Measurements from ENCODE around the gene TPD52L2.
"Not testable (repeated sequence)": the region's sequence is repeated elsewhere in the genome, so short reads cannot be mapped to it uniquely, and the experiment has no call there.

The TPD52L2 gene

GRCh38 chr20:63897978-63898561 is 33.0 kb downstream of the TPD52L2 start:
- no peak for DNase-seq

DNA sequence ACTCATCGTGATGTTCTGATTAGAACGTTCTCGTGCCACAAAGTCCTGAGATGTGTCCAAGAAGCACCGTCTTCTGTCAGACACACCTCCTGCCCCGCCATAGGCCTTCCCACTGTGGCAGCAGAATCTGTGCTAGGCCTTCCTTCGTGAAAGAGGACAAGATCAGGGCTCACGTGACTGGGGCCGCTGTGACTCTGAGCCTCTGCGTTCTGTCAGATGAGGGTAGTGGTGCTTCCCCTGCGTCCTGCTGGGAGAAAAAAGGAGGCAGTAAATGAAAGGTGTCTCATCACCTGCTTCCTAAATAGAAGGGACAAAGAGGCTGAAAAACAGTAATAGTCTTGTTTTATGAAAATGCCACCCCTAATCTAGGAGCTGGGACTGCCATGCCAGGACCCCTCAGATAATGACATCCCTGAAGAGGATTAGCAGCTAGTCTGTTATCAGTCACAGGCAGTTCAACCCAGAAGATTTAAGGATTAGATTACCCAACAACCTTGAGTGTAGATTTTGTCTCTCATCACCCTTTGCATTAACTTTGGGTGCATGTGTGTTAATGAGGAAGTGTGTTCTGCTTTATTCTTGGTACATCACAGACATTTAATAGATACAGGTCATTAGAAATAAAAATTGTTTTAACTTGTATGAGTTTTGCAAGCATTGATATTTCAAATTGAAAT is 34.0 kb downstream of the TPD52L2 start:
- peak; percentile 28 for DNase-seq

GRCh38 chr20:63900413-63900812 is 35.3 kb downstream of the TPD52L2 start:
- DNase-seq, result no peak

DNA sequence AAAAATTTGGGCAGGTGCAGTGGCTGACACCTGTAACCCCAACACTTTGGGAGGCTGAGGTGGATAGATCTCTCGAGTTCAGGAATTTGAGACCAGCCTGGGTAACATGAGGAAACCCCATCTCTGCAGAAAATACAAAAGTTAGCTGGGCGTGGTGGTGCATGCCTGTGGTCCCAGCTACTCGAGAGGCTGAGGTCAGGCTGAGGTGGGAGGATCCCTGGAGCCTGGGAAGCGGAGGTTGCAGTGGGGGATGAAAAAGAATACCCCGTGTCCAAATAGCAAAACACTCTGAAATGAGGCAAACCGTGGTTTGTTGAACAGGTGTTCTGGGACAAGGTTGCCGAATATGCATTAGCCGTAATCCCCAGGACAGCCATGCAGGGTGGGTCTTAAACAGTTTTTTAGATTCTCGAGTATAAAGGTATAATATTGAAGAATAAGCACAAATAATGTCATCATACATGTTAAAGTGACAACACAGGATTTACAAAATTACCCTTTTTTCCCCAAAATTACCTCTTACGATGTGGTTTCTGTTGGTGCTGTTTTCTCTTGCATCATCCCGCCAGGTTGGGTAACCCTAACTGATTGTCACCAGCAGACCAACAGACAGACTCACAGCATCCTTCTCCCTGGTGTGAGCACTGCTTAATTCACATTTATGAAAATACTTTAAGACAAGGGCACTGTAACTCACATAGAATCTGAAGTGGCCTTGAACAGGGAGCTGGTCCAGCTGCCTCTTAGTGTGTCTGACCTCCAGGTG is 38.9 kb downstream of the TPD52L2 start:
- no peak for DNase-seq

- DNase-seq, result no peak
These were observed 43.1 kb downstream of the TPD52L2 start for GRCh38 chr20:63908008-63908682.

- peak; percentile 29 for DNase-seq
These were observed 46.1 kb downstream of the TPD52L2 start for GRCh38 chr20:63911176-63911575.

- DNase-seq, result no peak
These were observed 48.7 kb downstream of the TPD52L2 start for GRCh38 chr20:63913768-63914167.

DNA sequence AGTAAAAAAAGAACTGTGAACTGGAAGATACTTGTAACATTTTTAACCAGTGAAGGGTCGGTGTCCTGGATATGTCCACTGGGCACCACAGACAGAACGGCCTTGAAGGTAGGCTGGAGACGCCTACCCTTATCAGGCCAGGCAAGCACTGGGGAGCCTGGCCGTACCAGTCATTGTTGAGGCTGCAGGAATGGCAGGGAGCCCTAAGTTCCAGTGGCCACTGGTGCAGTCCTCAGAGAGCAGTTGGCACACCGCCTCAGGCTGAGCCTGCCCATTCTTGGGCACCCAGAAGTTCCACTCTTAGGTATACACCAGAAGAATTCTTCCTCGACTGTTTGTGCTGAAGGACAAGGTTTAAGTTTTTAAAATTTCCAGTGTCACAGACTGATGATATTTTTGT is 50.4 kb downstream of the TPD52L2 start:
- no peak for DNase-seq

- not testable (repeated sequence) for DNase-seq
These were observed 51.4 kb downstream of the TPD52L2 start for GRCh38 chr20:63916371-63916939.

DNA sequence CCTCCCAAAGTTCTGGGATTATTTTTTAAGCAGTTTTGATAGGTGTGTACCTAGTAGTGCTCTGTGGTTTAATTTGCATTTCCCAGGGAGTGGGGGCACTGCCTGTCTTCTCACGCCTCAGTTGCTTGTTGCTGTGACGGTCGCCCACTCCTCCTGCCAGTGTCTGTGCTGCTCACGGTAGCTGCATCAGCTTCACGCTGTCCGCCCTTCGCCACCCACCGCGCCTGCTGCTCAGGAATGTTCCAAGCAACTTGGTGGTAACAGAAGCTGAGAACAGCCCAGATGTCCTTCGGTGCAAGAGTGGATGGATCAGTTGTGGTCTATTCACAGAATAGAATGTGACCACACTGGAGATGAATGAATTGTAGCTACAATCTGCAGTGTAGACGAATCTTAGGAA is 52.7 kb downstream of the TPD52L2 start:
- DNase-seq, result no peak

DNA sequence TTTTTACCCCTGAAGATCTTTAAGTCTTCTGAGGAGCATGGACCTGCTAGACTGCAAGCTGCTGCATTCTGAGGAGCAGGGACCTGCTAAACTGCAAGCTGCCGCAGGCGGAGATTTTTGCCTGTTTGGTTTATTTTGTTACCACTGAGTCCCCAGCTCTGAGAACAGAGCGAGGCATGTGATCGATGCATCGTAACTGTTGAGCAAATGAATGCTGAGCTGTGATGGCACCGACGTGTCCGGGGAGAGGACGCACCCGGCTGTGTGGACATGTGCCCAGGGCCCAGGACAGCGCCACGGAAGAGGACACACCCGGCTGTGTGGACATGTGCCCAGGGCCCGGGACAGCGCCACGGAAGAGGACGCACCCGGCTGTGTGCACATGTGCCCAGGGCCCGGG is 54.1 kb downstream of the TPD52L2 start:
- no peak for DNase-seq

DNA sequence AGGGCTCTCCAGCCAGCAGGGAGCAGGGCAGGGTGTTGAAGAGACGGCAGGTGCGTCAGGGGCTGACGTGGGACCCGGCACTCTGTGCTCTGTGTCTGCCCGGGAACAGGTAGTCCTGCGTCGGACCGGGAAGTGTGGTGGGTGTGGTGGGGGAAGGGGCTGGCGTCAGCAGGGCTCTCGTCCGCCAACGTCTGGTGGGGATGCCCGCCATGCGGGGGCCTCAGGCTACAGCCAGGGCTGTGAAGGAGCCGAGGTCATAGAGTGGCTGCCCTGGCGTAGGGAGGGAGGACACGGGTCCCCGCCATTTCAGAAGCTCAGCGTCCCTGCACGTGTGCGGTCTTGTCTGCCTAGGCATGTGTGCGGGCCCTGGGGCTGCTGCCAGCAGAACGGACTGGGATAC is 55.2 kb downstream of the TPD52L2 start:
- DNase-seq, result no peak

- DNase-seq, result no peak
These were observed 58.6 kb downstream of the TPD52L2 start for GRCh38 chr20:63923651-63924050.

DNA sequence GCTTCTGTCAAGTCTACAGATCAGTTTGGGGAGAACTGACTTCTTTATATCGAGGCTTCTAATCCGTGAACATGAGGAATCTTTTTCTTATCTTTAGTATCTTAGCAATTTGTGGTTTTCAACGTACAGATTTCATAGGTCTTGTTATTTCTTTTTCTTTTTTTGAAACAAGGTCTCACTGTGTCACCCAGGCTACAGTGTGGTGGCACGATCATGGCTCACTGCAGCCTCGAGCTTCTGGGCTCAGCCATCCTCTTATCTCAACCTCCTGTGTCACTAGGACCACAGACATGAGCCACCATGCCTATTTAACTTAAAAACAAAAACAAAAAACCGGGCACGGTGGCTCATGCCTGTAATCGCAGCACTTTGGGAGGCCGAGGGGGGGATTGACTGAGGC is 59.2 kb downstream of the TPD52L2 start:
- no peak for DNase-seq

- DNase-seq, result no peak
These were observed 61.2 kb downstream of the TPD52L2 start for GRCh38 chr20:63926298-63926697.

DNA sequence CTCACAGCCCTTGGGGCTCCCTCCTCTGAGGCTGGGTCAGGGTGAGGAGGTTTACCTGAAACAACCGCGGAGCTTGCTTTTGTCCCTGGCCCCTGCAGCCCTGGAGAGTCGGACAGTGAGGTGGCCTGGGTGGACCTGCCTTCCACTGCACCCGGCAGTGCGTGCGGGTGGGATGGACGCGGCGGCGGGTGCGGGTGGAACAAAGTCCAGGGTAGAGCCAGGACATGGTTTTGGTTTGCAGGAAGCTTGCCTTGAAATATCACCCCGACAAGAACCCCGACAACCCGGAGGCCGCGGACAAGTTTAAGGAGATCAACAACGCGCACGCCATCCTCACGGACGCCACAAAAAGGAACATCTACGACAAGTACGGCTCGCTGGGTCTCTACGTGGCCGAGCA is 64.0 kb downstream of the TPD52L2 start:
- DNase-seq, result no peak

- not testable (repeated sequence) for DNase-seq
These were observed 64.4 kb downstream of the TPD52L2 start for GRCh38 chr20:63929473-63929883.

- DNase-seq, result no peak
These were observed 66.0 kb downstream of the TPD52L2 start for GRCh38 chr20:63930971-63931553.

GRCh38 chr20:63931735-63932134 is 66.7 kb downstream of the TPD52L2 start:
- no peak for DNase-seq

GRCh38 chr20:63932606-63933160 is 67.6 kb downstream of the TPD52L2 start:
- DNase-seq, result no peak

DNA sequence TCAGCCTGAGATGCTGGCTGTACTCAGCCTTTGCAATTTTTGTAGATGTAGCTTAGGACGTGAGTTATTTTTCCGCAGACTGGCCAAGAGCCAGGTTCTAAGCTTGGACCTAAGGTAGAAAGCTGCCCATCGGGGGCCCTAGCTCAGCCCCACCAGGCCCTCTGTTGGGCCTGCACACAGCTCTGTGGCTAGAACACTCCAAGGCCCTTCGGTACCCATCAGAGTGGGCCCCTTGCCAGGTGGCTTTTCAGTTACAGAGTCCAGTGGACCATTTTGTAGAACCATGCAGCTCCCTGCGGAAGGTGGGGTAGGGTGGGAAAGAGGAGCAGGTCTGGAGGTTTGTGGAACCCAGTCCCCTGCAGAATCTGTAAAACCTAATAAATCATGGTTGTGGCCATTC is 68.6 kb downstream of the TPD52L2 start:
- no peak for DNase-seq

DNA sequence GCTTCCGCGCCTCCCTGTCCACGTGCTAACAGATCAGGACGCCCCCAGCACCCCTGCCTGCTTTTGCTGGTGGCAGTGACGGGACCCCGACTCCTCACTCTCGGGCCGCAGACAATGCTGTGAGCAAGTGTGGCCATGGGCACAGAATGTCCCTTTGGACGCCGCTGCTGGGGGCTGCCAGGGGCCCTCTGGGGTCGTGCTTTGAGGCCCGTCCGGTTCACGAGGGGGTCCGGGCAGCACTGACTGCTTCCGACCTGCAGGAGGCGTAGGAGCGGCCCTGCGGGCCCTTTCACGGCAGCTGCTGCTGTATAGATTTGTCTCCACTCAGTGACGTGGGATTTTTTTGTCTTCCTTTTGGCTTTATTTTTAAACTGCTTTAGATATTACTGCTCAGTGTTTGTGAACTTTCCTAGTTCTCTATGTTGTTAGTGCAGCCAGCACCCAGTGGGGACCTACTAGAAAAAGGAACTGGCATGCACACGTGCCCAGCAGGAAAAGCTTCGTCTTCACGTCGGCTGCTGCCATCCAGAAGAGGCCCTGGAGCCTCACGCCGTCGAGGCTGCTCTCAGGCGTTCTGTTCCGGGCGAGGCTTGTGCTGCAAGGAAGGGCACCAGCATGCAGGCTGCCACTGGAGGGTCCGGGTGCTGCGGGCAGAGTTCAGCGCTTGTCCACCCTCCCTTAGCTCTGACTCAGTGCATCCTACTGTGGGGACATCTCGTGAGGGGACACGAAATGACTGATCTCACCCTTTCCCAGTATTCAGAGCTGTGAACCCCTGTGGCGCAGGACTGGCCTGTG is 69.4 kb downstream of the TPD52L2 start:
- no peak for DNase-seq
